Esophagus squamous epithelium (tissue), 5 donors: Measurements from ENCODE around the gene BRD7. TPM values are rescaled to one million over a fixed set of nuclear protein-coding genes. Genes with fewer than 3 reads are reported as not detected.

Experiments
- DNase-seq: peaks from one replicate; lab custom pipeline; 2025; lab: John Stamatoyannopoulos, UW
- H3K27ac ChIP-seq, 4 donors: fragments of 200-600 bp; sonication (generic); one replicate each; pipeline ENCODE4 v1.5.1; 2016 to 2019; ENCODE audit warnings: mild to moderate bottlenecking in 1 of 4
- H3K27me3 ChIP-seq, 4 donors: fragments of 200-600 bp; sonication (generic); 1 replicate in 3 of 4; 2 replicates in 1 of 4; pipeline versions ENCODE4 v1.5.1 to v1.6.0; 2017 to 2021; ENCODE audit warnings: antibody characterized with exemption in 1 of 4
- H3K36me3 ChIP-seq, 3 donors: fragments of 200-600 bp; sonication (generic); one replicate each; pipeline ENCODE4 v1.5.1; 2016 to 2019
- H3K4me1 ChIP-seq, 3 donors: fragments of 200-600 bp; sonication (generic); one replicate each; pipeline ENCODE4 v1.5.1; 2017 to 2019
- H3K4me3 ChIP-seq, 4 donors: fragments of 200-600 bp; sonication (generic); 1 replicate in 3 of 4; 2 replicates in 1 of 4; pipeline ENCODE4 v1.5.1; 2016 to 2019; ENCODE audit warnings: mild to moderate bottlenecking in 2 of 4, moderate library complexity in 1 of 4
- H3K9me3 ChIP-seq, 3 donors: fragments of 200-600 bp; sonication (generic); one replicate each; pipeline ENCODE4 v1.5.1; 2016 to 2019
- CTCF ChIP-seq, 6 experiments: fragments of 450-650 bp in 4 of 6; fragments of 200-600 bp in 2 of 6; sonication (generic) in 2 of 6; IDR thresholded peaks; one replicate each; pipeline ENCODE4 v1.5.1; 2016 to 2019; ENCODE audit warnings: antibody characterized with exemption in 6 of 6, mild to moderate bottlenecking in 4 of 6, moderate library complexity in 4 of 6
- POLR2A ChIP-seq, 4 donors: fragments of 450-650 bp; IDR thresholded peaks; one replicate each; pipeline ENCODE4 v1.6.1; 2017; ENCODE audit warnings: antibody characterized with exemption in 4 of 4, mild to moderate bottlenecking in 4 of 4, moderate library complexity in 3 of 4
- WGBS, 2 donors: methylation state at CpG; one replicate each; pipeline ENCODE4 v1.1.5; 2018; 5-methylcytosine and 5-hydroxymethylcytosine counted together
- intact Hi-C: fragments of 100-400 bp; cut with DNase I; formaldehyde crosslinking; loops from one replicate; pipeline ENCODE4 v1.15.0; 2022
- total RNA-seq, 4 donors: library from RNA; depleted of rRNA; stranded (reverse); fragments of >200 nt; gene quantifications; one replicate each; pipeline ENCODE4 v1.1.0, GENCODE V29; 2016
- donor health status: DM: yes; HTN: yes; CAD: no.

The BRD7 gene
- total RNA-seq, 4 donors from 2014 or later: 42.0 to 81.9 (median 51.4) TPM

- peaks cover 0 to 88% (median 9%) of the 10 kb centered on the region in 3 donors for H3K36me3 ChIP-seq
Observed at GRCh38 chr16:50331570-50331969, 37.2 kb downstream of the BRD7 start.

GRCh38 chr16:50329446-50330189 is 39.2 kb downstream of the BRD7 start:
- DNase-seq: no peak
- H3K4me1 ChIP-seq: no peaks in the 10 kb centered on the region
- H3K4me3 ChIP-seq: no peak overlapping the region
- WGBS, 2 donors: 74 to 78% methylated on average over 11 of the region's 11 CpGs
- no peaks in the 10 kb centered on the region for H3K27me3 ChIP-seq
- peaks cover 3 to 94% (median 19%) of the 10 kb centered on the region in 3 donors for H3K36me3 ChIP-seq
- H3K9me3 ChIP-seq: no peaks in the 10 kb centered on the region
- TF ChIP-seq CTCF (IDR thresholded peaks at IDR 0.05) (no peak), POLR2A (IDR thresholded peaks at IDR 0.05) (no peak)
- intact Hi-C loops: no loop called here
- H3K27ac ChIP-seq: peak overlapping the region in 2 of 4 donors; percentile 21 to 38

More at GRCh38 chr16:50331570-50331969, 37.2 kb downstream of the BRD7 start:
- 89 to 90% methylated on average over 5 of the region's 5 CpGs for WGBS, 2 donors
- Histone ChIP-seq H3K4me1 (no peaks in the 10 kb centered on the region), H3K27me3 (no peaks in the 10 kb centered on the region), H3K27ac (no peak overlapping the region), H3K4me3 (no peak overlapping the region), H3K9me3 (no peaks in the 10 kb centered on the region)
- no peak for TF ChIP-seq CTCF (IDR thresholded peaks at IDR 0.05)
- no peak for TF ChIP-seq POLR2A (IDR thresholded peaks at IDR 0.05)
- DNase-seq: no peak
- intact Hi-C loops: no loop called here

- H3K27me3 ChIP-seq: no peaks in the 10 kb centered on the region
- DNase-seq: no peak
- H3K36me3 ChIP-seq: peaks cover 3 to 94% (median 17%) of the 10 kb centered on the region in 3 donors
- 55 to 62% methylated on average over 7 of the region's 7 CpGs for WGBS, 2 donors
- intact Hi-C loops: no loop called here
- peaks cover 0 to 17% (median 5%) of the 10 kb centered on the region in 3 donors for H3K4me1 ChIP-seq
- TF ChIP-seq CTCF (IDR thresholded peaks at IDR 0.05) (peak in 5 of 6 experiments; percentile 32 to 55 (median 47)), POLR2A (IDR thresholded peaks at IDR 0.05) (no peak)
- H3K9me3 ChIP-seq: no peaks in the 10 kb centered on the region
- H3K4me3 ChIP-seq: no peak overlapping the region
- H3K27ac ChIP-seq: no peak overlapping the region
Observed at GRCh38 chr16:50326835-50327465, 41.8 kb downstream of the BRD7 start.

- WGBS, 2 donors: 87 to 94% methylated on average over 5 of the region's 5 CpGs
- H3K4me3 ChIP-seq: no peak overlapping the region
- peaks cover 0 to 17% (median 5%) of the 10 kb centered on the region in 3 donors for H3K4me1 ChIP-seq
- H3K27ac ChIP-seq: no peak overlapping the region
- DNase-seq: no peak
- intact Hi-C loops: no loop called here
- H3K27me3 ChIP-seq: no peaks in the 10 kb centered on the region
- TF ChIP-seq CTCF (IDR thresholded peaks at IDR 0.05): no peak
- no peak for TF ChIP-seq POLR2A (IDR thresholded peaks at IDR 0.05)
- peaks cover 3 to 94% (median 17%) of the 10 kb centered on the region in 3 donors for H3K36me3 ChIP-seq
- H3K9me3 ChIP-seq: no peaks in the 10 kb centered on the region
Observed at GRCh38 chr16:50326264-50326663, 42.5 kb downstream of the BRD7 start.

- Histone ChIP-seq H3K27ac (peak overlapping the region in 1 of 4 donors; percentile 51), H3K4me1 (peaks cover 0 to 17% (median 5%) of the 10 kb centered on the region in 3 donors), H3K9me3 (no peaks in the 10 kb centered on the region), H3K36me3 (peaks cover 3 to 97% (median 28%) of the 10 kb centered on the region in 3 donors), H3K27me3 (no peaks in the 10 kb centered on the region), H3K4me3 (no peak overlapping the region)
- 76 to 89% methylated on average over 6 of the region's 6 CpGs for WGBS, 2 donors
- no peak for DNase-seq
- no peak for TF ChIP-seq CTCF (IDR thresholded peaks at IDR 0.05)
- no peak for TF ChIP-seq POLR2A (IDR thresholded peaks at IDR 0.05)
- intact Hi-C loops: no loop called here
Observed at GRCh38 chr16:50324345-50324744, 44.4 kb downstream of the BRD7 start.
